Glutamatergic neuron (in vitro differentiated cells): ENCODE measurements around the gene CPNE8. TPM values are rescaled to one million over a fixed set of nuclear protein-coding genes. Genes with fewer than 3 reads are reported as not detected.

Experiments used
- DNase-seq: peaks from one replicate; pipeline ENCODE4 v3.0.0; 2022
- H3K27ac Mint-ChIP-seq: one replicate; pipeline ENCODE4 v1.8.0; 2020; ENCODE audit warnings: mild to moderate bottlenecking, mixed read lengths, inconsistent platforms; ENCODE audit not compliant: unreplicated experiment
- H3K27me3 Mint-ChIP-seq: one replicate; pipeline ENCODE4 v1.8.0; 2020; ENCODE audit warnings: mild to moderate bottlenecking, moderate library complexity, mixed read lengths, inconsistent platforms; ENCODE audit not compliant: unreplicated experiment
- H3K36me3 Mint-ChIP-seq: one replicate; pipeline ENCODE4 v1.8.0; 2020; ENCODE audit warnings: mild to moderate bottlenecking, mixed read lengths, inconsistent platforms; ENCODE audit not compliant: unreplicated experiment
- H3K4me1 Mint-ChIP-seq: one replicate; pipeline ENCODE4 v1.8.0; 2020; ENCODE audit warnings: mild to moderate bottlenecking, low read depth, mixed read lengths, inconsistent platforms; ENCODE audit not compliant: unreplicated experiment
- H3K4me3 Mint-ChIP-seq: one replicate; pipeline ENCODE4 v1.8.0; 2020; ENCODE audit warnings: mild to moderate bottlenecking, mixed read lengths, inconsistent platforms; ENCODE audit not compliant: unreplicated experiment
- H3K9me3 Mint-ChIP-seq: one replicate; pipeline ENCODE4 v1.8.0; 2020; ENCODE audit warnings: mild to moderate bottlenecking, moderate library complexity, mixed read lengths, inconsistent platforms; ENCODE audit not compliant: unreplicated experiment
- CTCF ChIP-seq: fragments of 200-600 bp; sonication (generic); IDR thresholded peaks from one replicate; pipeline ENCODE4 v1.5.0; 2021; ENCODE audit not compliant: partially characterized antibody, unreplicated experiment
- total RNA-seq: library from RNA; stranded (reverse); fragmentation: NEBNext Ultra II Directional; extraction: Animal tissue kit (Norgen Biotek cat#: 25700); gene quantifications from one replicate; pipeline ENCODE4 v1.2.1, GENCODE V29; 2021; ENCODE audit not compliant: unreplicated experiment

Gene CPNE8
- total RNA-seq, 1 donor from 2014 or later = 5.9 TPM

GRCh38 chr12:38919191-38919590, 13.8 kb upstream of the CPNE8 start:
- no peak for DNase-seq
- Mint-ChIP-seq H3K27ac (no peak overlapping the region), H3K4me1 (peaks cover 5% of the 10 kb centered on the region), H3K27me3 (no peaks in the 10 kb centered on the region), H3K36me3 (no peaks in the 10 kb centered on the region), H3K4me3 (no peak overlapping the region), H3K9me3 (peaks cover 2% of the 10 kb centered on the region)
- TF ChIP-seq CTCF = no peak

GRCh38 chr12:38915429-38916182, 10.2 kb upstream of the CPNE8 start:
- H3K4me3 Mint-ChIP-seq = no peak overlapping the region
- H3K27ac Mint-ChIP-seq = no peak overlapping the region
- no peaks in the 10 kb centered on the region for H3K36me3 Mint-ChIP-seq
- peaks cover 5% of the 10 kb centered on the region for H3K4me1 Mint-ChIP-seq
- H3K9me3 Mint-ChIP-seq = peaks cover 2% of the 10 kb centered on the region
- no peaks in the 10 kb centered on the region for H3K27me3 Mint-ChIP-seq
- TF ChIP-seq CTCF = no peak
- no peak for DNase-seq

GRCh38 chr12:38912116-38912515, 6.7 kb upstream of the CPNE8 start:
- H3K27ac Mint-ChIP-seq = no peak overlapping the region
- no peak for TF ChIP-seq CTCF
- no peak for DNase-seq

GRCh38 chr12:38911611-38912010, 6.2 kb upstream of the CPNE8 start:
- peaks cover 3% of the 10 kb centered on the region for H3K27me3 Mint-ChIP-seq

More at GRCh38 chr12:38912116-38912515, 6.7 kb upstream of the CPNE8 start:
- H3K4me3 Mint-ChIP-seq = no peak overlapping the region
- no peaks in the 10 kb centered on the region for H3K36me3 Mint-ChIP-seq
- peaks cover under 1% of the 10 kb centered on the region for H3K27me3 Mint-ChIP-seq
- H3K9me3 Mint-ChIP-seq = peaks cover under 1% of the 10 kb centered on the region
- peaks cover 5% of the 10 kb centered on the region for H3K4me1 Mint-ChIP-seq

More at GRCh38 chr12:38911611-38912010, 6.2 kb upstream of the CPNE8 start:
- H3K27ac Mint-ChIP-seq = no peak overlapping the region
- H3K36me3 Mint-ChIP-seq = no peaks in the 10 kb centered on the region
- no peak overlapping the region for H3K4me3 Mint-ChIP-seq
- H3K9me3 Mint-ChIP-seq = peaks cover 4% of the 10 kb centered on the region
- peaks cover 7% of the 10 kb centered on the region for H3K4me1 Mint-ChIP-seq
- no peak for DNase-seq
- no peak for TF ChIP-seq CTCF
